ENCODE measurements around the gene MICAL2. TPM values are rescaled to one million over a fixed set of nuclear protein-coding genes. Genes with fewer than 3 reads are reported as not detected.

The MICAL2 gene
- total and polyA plus RNA-seq, 2 of the 8 experiments (the other 6 are each of a cell fraction or from before 2014, with no cell fraction given) = 1.3 to 4.1 TPM

DNA sequence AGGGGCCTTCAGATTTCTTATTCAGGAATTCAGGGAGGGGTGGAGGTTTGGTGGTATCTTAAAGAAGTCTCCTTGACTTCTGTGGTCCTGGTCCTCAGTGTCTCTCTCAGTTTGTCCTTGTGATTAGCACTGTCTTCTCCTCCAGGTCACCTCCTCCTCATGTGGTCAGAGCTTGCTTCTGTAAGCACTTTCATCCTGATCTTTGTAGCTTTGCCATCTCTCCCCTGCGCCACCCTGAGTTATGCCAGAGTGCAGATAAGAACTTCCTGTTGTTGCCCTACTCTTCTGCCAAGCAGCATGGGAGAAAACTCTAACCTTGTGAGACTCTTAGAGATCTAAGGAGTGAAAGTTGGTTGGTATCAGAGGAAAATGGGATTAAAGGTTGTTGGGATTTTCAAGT, 30.9 kb downstream of the MICAL2 start:
- Histone ChIP-seq H3K4me3 (ENCODE audit: extremely low read depth in 1 of 4, insufficient read depth in 2 of 4, low read depth in 3 of 4, low read length in 4 of 4) (no peak overlapping the region), H3K23ac (ENCODE audit: insufficient read length) (no peak overlapping the region), H3K18ac (ENCODE audit: extremely low read depth, low read length) (no peak overlapping the region), H3K79me2 (ENCODE audit: control insufficient read depth in 1 of 2, insufficient read depth in 2 of 2, low read length in 2 of 2) (no peaks in the 10 kb centered on the region), H3K14ac (ENCODE audit: insufficient read length) (no peak overlapping the region), H3K23me2 (ENCODE audit: low read depth, low read length) (no peaks in the 10 kb centered on the region), H3K9ac (replicated peaks in 1 of 4; ENCODE audit: extremely low read depth in 1 of 4, low read depth in 3 of 4, low read length in 3 of 4) (no peak overlapping the region), H3K56ac (replicated peaks; ENCODE audit: insufficient read length, low read depth, low read length) (no peak overlapping the region), H2BK120ac (replicated peaks; ENCODE audit: low read depth, low read length) (no peak overlapping the region), H3K4ac (replicated peaks; ENCODE audit: insufficient read length, low read depth, low read length) (no peak overlapping the region), H2AK5ac (ENCODE audit: low read depth, low read length) (no peak overlapping the region), H3K9me3 (ENCODE audit: insufficient read depth in 2 of 2, low read depth in 1 of 2, low read length in 1 of 2) (no peaks in the 10 kb centered on the region), H3K4me1 (replicated peaks in 1 of 4; ENCODE audit: control insufficient read depth in 3 of 4, insufficient read depth in 4 of 4, low read length in 3 of 4) (peaks cover 0 to 3% (median 1%) of the 10 kb centered on the region in 4 experiments; a peak in 2 of 7 replicates), H3K4me2 (ENCODE audit: insufficient read depth in 1 of 2, low read depth in 2 of 2, low read length in 2 of 2) (no peak overlapping the region), H2BK20ac (ENCODE audit: low read length) (no peak overlapping the region), H4K20me1 (replicated peaks in 1 of 2; ENCODE audit: control insufficient read depth in 1 of 2, insufficient read depth in 2 of 2, low read length in 2 of 2) (no peaks in the 10 kb centered on the region), H3K27me3 (replicated peaks in 1 of 4; ENCODE audit: control insufficient read depth in 3 of 4, extremely low read depth in 1 of 4, insufficient read depth in 3 of 4, low read length in 3 of 4) (no peaks in the 10 kb centered on the region), H3K27ac (ENCODE audit: low read depth, low read length) (no peak overlapping the region), H3K36me3 (ENCODE audit: control insufficient read depth in 2 of 4, insufficient read depth in 4 of 4, low read length in 3 of 4) (no peaks in the 10 kb centered on the region), H4K5ac (ENCODE audit: insufficient read length, low read depth, low read length) (no peak overlapping the region), H4K8ac (ENCODE audit: extremely low read depth, insufficient read depth, low read length) (no peak overlapping the region), H2AFZ (ENCODE audit: low read length) (no peak overlapping the region), H3K79me1 (ENCODE audit: low read depth, low read length) (no peaks in the 10 kb centered on the region), H2BK5ac (ENCODE audit: low read depth, low read length) (no peak overlapping the region), H4K91ac (replicated peaks; ENCODE audit: insufficient read length, low read length) (no peak overlapping the region), H2BK15ac (ENCODE audit: low read length) (no peak overlapping the region), H2BK12ac (ENCODE audit: low read depth, low read length) (no peak overlapping the region)
- DNase-seq (ENCODE audit: low read depth in 1 of 2, low spot score in 2 of 2) (no peak), FAIRE-seq (no peak)
- 94% methylated on average over 1 of the region's 1 CpG; no CpG with 5 or more reads in 1 of the 2 experiments for WGBS, 2 experiments (ENCODE audit: extremely low coverage in 1 of 2, insufficient coverage in 1 of 2, insufficient read length in 1 of 2, insufficient replicate concordance in 2 of 2, low coverage in 1 of 2, low lambda C conversion rate in 2 of 2, missing lambda C conversion rate in 1 of 2)
- CTCF ChIA-PET (ENCODE audit: partially characterized antibody) = interaction anchor here (0.6 to 1.6 kb wide), 3 partner anchors 20 to 95 kb away, joined by 3 to 4 read pairs (median 4); no protein-coding TSS in a partner anchor
- POLR2A ChIA-PET (ENCODE audit: partially characterized antibody) = no interaction called here
- TF ChIP-seq YY1 (IDR thresholded peaks at IDR 0.05; ENCODE audit: low read depth, low read length) (no peak), SIX5 (IDR thresholded peaks at IDR 0.05; ENCODE audit: low read depth, low read length) (no peak)

Measured in H1 (cell line).